CD14-positive monocyte (primary cell): ENCODE data around the gene CERS4. TPM values are rescaled to one million over a fixed set of nuclear protein-coding genes. Genes with fewer than 3 reads are reported as not detected.

Experiments used
- DNase-seq, 3 donors: peaks; one replicate each; pipeline ENCODE4 v3.0.0-alpha.2; 2011 to 2022
- H2AFZ ChIP-seq: 2 replicates; pipeline ENCODE4 v1.6.0; 2012; ENCODE audit warnings: mild to moderate bottlenecking, low read depth, low read length, inconsistent platforms; ENCODE audit not compliant: insufficient read depth, poor library complexity, severe bottlenecking
- H3K27ac ChIP-seq, 2 donors: 1 replicate in 1 of 2; 2 replicates in 1 of 2; pipeline ENCODE4 v1.5.1; 2012 to 2013; ENCODE audit warnings: low read length in 2 of 2, control low read depth in 1 of 2, inconsistent platforms in 1 of 2, low read depth in 1 of 2, mild to moderate bottlenecking in 1 of 2
- H3K27me3 ChIP-seq, 2 donors: one replicate each; pipeline versions ENCODE4 v1.6.0 to v1.6.1; 2011 to 2013; ENCODE audit warnings: low read length in 2 of 2; ENCODE audit not compliant: control insufficient read depth in 2 of 2, insufficient read depth in 2 of 2
- H3K36me3 ChIP-seq, 2 donors: replicated peaks in 1 of 2; 1 replicate in 1 of 2; 2 replicates in 1 of 2; pipeline versions ENCODE4 v1.5.1 to v1.6.1; 2012 to 2013; ENCODE audit warnings: low read length in 2 of 2, control low read depth in 1 of 2, inconsistent platforms in 1 of 2, mild to moderate bottlenecking in 1 of 2; ENCODE audit not compliant: insufficient read depth in 2 of 2, control insufficient read depth in 1 of 2
- H3K4me1 ChIP-seq, 2 donors: 1 replicate in 1 of 2; 2 replicates in 1 of 2; pipeline versions ENCODE4 v1.5.1 to v1.6.1; 2012 to 2013; ENCODE audit warnings: low read length in 2 of 2, control low read depth in 1 of 2, inconsistent platforms in 1 of 2, mild to moderate bottlenecking in 1 of 2, moderate library complexity in 1 of 2; ENCODE audit not compliant: insufficient read depth in 2 of 2, control insufficient read depth in 1 of 2
- H3K4me2 ChIP-seq: replicated peaks from 2 replicates; pipeline ENCODE3; 2012; ENCODE audit warnings: low read length, moderate library complexity, mild to moderate bottlenecking; ENCODE audit not compliant: poor library complexity, severe bottlenecking; ENCODE audit errors: extremely low read depth
- H3K4me3 ChIP-seq, 3 experiments: fragments of 200-600 bp in 1 of 3; sonication (generic) in 1 of 3; replicated peaks in 1 of 3; 1 replicate in 2 of 3; 2 replicates in 1 of 3; pipeline ENCODE4 v1.5.1; 2011 to 2013; ENCODE audit warnings: low read length in 3 of 3, mild to moderate bottlenecking in 3 of 3, control low read depth in 2 of 3, low read depth in 2 of 3, inconsistent platforms in 1 of 3, moderate library complexity in 1 of 3
- H3K79me2 ChIP-seq: 2 replicates; pipeline ENCODE4 v1.6.0; 2012; ENCODE audit warnings: mild to moderate bottlenecking, control low read depth, inconsistent platforms, low read length, moderate library complexity; ENCODE audit not compliant: insufficient read depth
- H3K9ac ChIP-seq: 2 replicates; pipeline ENCODE4 v1.6.0; 2017; ENCODE audit warnings: low read length, mild to moderate bottlenecking; ENCODE audit not compliant: insufficient read depth, poor library complexity, severe bottlenecking
- H3K9me3 ChIP-seq, 2 donors: replicated peaks in 1 of 2; 1 replicate in 1 of 2; 2 replicates in 1 of 2; pipeline versions ENCODE4 v1.5.1 to v1.6.1; 2012 to 2013; ENCODE audit warnings: low read length in 2 of 2, control low read depth in 1 of 2; ENCODE audit not compliant: control insufficient read depth in 1 of 2, insufficient read depth in 1 of 2
- H4K20me1 ChIP-seq: 2 replicates; pipeline ENCODE4 v1.6.0; 2012; ENCODE audit warnings: mild to moderate bottlenecking, low read length, control low read depth, moderate library complexity; ENCODE audit not compliant: insufficient read depth
- H3K27ac Mint-ChIP-seq, 7 donors: one replicate each; pipeline ENCODE4 v1.8.0; 2020; ENCODE audit warnings: mild to moderate bottlenecking in 7 of 7, mixed read lengths in 7 of 7, moderate library complexity in 6 of 7, inconsistent platforms in 2 of 7
- H3K27me3 Mint-ChIP-seq, 3 donors: one replicate each; pipeline ENCODE4 v1.8.0; 2021 to 2022; ENCODE audit warnings: low read depth in 3 of 3, mild to moderate bottlenecking in 3 of 3, mixed read lengths in 3 of 3, moderate library complexity in 3 of 3, inconsistent platforms in 1 of 3
- H3K36me3 Mint-ChIP-seq, 2 donors: one replicate each; pipeline ENCODE4 v1.8.0; 2020; ENCODE audit warnings: mixed read lengths in 2 of 2, inconsistent platforms in 1 of 2, mild to moderate bottlenecking in 1 of 2
- H3K4me1 Mint-ChIP-seq: one replicate; pipeline ENCODE4 v1.8.0; 2020; ENCODE audit warnings: mild to moderate bottlenecking, mixed read lengths
- H3K4me3 Mint-ChIP-seq, 2 donors: one replicate each; pipeline ENCODE4 v1.8.0; 2020; ENCODE audit warnings: mild to moderate bottlenecking in 2 of 2, mixed read lengths in 2 of 2, moderate library complexity in 1 of 2
- H3K9me3 Mint-ChIP-seq, 7 donors: one replicate each; pipeline ENCODE4 v1.8.0; 2020 to 2022; ENCODE audit warnings: mixed read lengths in 7 of 7, mild to moderate bottlenecking in 6 of 7, moderate library complexity in 6 of 7, inconsistent platforms in 2 of 7
- WGBS: methylation state at CpG from one replicate; pipeline ENCODE4 v1.1.5; 2013; ENCODE audit warnings: missing lambda C conversion rate; ENCODE audit not compliant: insufficient coverage; 5-methylcytosine and 5-hydroxymethylcytosine counted together
- intact Hi-C, 2 donors: fragments of 100-400 bp; cut with micrococcal nuclease; formaldehyde crosslinking; loops; one replicate each; pipeline versions ENCODE4 v1.15.0 to v1.15.1; 2023
- polyA plus RNA-seq, 3 donors: library from polyadenylated mRNA; depleted of rRNA in 1 of 3; unstranded in 2 of 3; stranded (reverse) in 1 of 3; fragments of 300-500 nt in 2 of 3; fragments of >200 nt in 1 of 3; fragmentation: Illumina TruSeq in 2 of 3; gene quantifications; 1 replicate in 2 of 3; 2 replicates in 1 of 3; pipeline ENCODE4 v1.2.3, GENCODE V29; 2012 to 2021
- TF ChIP-seq, protein P1 (sequence below): fragments of 200-600 bp; IDR thresholded peaks from one replicate; pipeline ENCODE4 v1.8.0; 2022; ENCODE audit warnings: antibody characterized with exemption, mild to moderate bottlenecking

The CERS4 gene
- polyA plus RNA-seq, 3 donors, result 11.4 to 12.1 (median 12.0) TPM

DNA sequence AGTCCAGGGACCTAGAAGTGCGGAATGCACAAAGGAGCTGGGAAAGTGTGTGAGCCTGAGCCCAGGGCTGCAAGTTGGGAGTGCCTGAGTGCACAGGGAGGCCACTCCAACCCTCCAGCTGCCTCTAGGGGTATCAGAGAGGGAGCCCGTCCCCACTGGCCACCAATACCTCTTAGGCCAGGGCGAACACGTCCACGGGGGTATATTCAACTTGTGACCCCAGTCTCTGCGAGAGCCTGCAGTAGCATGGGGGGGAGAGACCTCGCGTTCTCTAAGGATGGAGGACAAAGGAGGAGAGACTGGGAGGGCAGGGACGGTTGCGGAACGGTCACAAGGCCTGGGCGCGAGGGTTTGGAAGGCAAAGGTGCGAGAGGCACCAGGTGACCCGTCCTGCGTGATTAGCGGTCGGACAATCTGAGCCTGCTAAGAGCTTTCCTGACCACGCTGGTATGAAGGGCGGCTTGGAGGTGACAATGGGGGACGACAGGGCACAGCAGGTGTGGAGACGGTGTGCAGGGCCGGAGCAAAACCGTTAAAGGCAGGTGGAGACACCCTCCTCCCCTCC, 98.3 kb downstream of the CERS4 start:
- H3K4me1 ChIP-seq, result peaks cover 12 to 13% of the 10 kb centered on the region in 2 donors
- H3K27me3 Mint-ChIP-seq, result peaks cover 24 to 52% (median 28%) of the 10 kb centered on the region in 3 donors
- H3K27me3 ChIP-seq, result peaks cover 0 to 12% of the 10 kb centered on the region in 2 donors
- H4K20me1 ChIP-seq, result no peaks in the 10 kb centered on the region
- H3K27ac Mint-ChIP-seq, result peak overlapping the region in 4 of 7 donors; percentile 69 to 88 (median 76)
- no peak overlapping the region for H3K27ac ChIP-seq
- H3K4me3 ChIP-seq, result peak overlapping the region in 1 of 3 experiments; percentile 67
- H3K9me3 ChIP-seq, result no peaks in the 10 kb centered on the region
- H3K36me3 ChIP-seq, result peaks cover 21 to 32% of the 10 kb centered on the region in 2 donors
- H3K9ac ChIP-seq, result peak overlapping the region; percentile 46
- 63% methylated on average over 10 of the region's 24 CpGs for WGBS
- intact Hi-C loops, result no loop called here
- peaks cover 23% of the 10 kb centered on the region for H3K4me1 Mint-ChIP-seq
- peak overlapping the region; percentile 76 for H3K4me2 ChIP-seq
- peaks cover 0 to 3% (median 0%) of the 10 kb centered on the region in 7 donors for H3K9me3 Mint-ChIP-seq
- peak overlapping the region; percentile 68 to 84 for H3K4me3 Mint-ChIP-seq
- DNase-seq, result no peak
- peak overlapping the region; percentile 73 for H2AFZ ChIP-seq
- H3K79me2 ChIP-seq, result no peaks in the 10 kb centered on the region
- TF ChIP-seq, protein P1, sequence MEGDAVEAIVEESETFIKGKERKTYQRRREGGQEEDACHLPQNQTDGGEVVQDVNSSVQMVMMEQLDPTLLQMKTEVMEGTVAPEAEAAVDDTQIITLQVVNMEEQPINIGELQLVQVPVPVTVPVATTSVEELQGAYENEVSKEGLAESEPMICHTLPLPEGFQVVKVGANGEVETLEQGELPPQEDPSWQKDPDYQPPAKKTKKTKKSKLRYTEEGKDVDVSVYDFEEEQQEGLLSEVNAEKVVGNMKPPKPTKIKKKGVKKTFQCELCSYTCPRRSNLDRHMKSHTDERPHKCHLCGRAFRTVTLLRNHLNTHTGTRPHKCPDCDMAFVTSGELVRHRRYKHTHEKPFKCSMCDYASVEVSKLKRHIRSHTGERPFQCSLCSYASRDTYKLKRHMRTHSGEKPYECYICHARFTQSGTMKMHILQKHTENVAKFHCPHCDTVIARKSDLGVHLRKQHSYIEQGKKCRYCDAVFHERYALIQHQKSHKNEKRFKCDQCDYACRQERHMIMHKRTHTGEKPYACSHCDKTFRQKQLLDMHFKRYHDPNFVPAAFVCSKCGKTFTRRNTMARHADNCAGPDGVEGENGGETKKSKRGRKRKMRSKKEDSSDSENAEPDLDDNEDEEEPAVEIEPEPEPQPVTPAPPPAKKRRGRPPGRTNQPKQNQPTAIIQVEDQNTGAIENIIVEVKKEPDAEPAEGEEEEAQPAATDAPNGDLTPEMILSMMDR, result no peak
- H3K36me3 Mint-ChIP-seq, result peaks cover 30 to 45% of the 10 kb centered on the region in 2 donors

DNA sequence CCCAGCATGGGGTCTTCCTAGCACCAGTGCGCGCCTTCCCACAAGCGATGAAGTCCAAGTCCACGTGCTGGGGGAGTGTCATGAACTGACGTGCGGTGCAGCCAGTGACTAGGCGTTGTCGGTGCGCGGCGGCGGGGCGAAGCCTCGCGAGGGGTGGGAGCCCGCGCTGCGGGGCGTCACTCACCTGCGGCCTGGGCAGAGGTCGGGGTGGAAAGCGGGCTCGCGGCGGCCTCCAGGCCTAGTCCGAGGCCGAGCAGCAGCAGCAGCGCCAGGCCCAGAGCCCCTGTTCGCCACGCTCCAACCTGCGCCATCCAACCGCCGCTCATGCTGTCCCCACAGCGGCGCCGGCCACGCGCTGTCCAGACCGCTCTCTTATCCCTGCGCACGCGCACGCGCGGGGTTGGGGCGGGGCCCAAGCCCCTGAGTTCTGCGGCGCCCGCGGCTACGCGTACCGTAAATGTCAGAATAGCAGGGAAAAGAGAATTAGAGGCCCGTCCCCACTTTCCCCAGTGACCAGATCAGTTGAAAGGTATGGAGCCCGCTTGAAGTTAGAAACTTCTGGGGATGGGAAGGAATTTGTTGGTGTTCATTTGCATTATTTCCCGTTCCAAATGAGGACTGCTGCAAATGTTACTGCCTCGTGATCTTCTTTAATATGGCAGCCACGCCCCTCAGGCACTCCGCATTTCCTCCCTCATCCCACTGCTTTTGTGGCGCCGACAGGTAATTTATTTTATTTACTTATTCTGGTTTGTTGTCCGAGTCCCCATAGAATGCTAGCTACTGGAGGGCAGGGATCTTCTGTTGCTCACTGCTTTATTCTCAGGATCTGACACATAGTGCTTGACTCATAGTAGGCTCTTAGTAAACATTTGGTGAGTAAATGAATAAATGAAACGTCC, 99.0 kb downstream of the CERS4 start, which contains the start of gene CD320:
CD320 (minus strand) TSS at position 394 of the 902 bp plus-strand sequence; CDS start at position 326, 68 bp downstream.
- H3K9ac ChIP-seq, result peak within 1 kb of the TSS; percentile 46
- peaks cover 0 to 12% of the 10 kb centered on the region in 2 donors for H3K27me3 ChIP-seq
- no peak within 1 kb of the TSS for H3K27ac ChIP-seq
- H4K20me1 ChIP-seq, result no peaks in the 10 kb centered on the region
- peak within 1 kb of the TSS; percentile 3 to 67 (median 9) for H3K4me3 ChIP-seq
- intact Hi-C loops, result no loop called here
- H3K4me1 ChIP-seq, result peaks cover 12 to 13% of the 10 kb centered on the region in 2 donors
- H2AFZ ChIP-seq, result peak within 1 kb of the TSS; percentile 73
- peak within 1 kb of the TSS; percentile 76 for H3K4me2 ChIP-seq
- TF ChIP-seq, protein P1, result no peak
- Mint-ChIP-seq H3K36me3 (peaks cover 32 to 53% of the 10 kb centered on the region in 2 donors), H3K4me1 (peaks cover 23% of the 10 kb centered on the region), H3K4me3 (peak within 1 kb of the TSS; percentile 68 to 84), H3K9me3 (peaks cover 0 to 3% (median 0%) of the 10 kb centered on the region in 7 donors), H3K27me3 (peaks cover 21 to 46% (median 24%) of the 10 kb centered on the region in 3 donors), H3K27ac (peak within 1 kb of the TSS in 6 of 7 donors; percentile 29 to 88 (median 70))
- peaks cover 23 to 39% of the 10 kb centered on the region in 2 donors for H3K36me3 ChIP-seq
- WGBS, result 3% methylated on average over 57 of the region's 63 CpGs
- H3K9me3 ChIP-seq, result no peaks in the 10 kb centered on the region
- H3K79me2 ChIP-seq, result no peaks in the 10 kb centered on the region
- DNase-seq, result peak; percentile 78 to 82 (median 79)
